ENCODE results near the gene MGARP. TPM values are rescaled to one million over a fixed set of nuclear protein-coding genes. Genes with fewer than 3 reads are reported as not detected.

Gene MGARP
- total and polyA plus RNA-seq, 2 of the 4 experiments (the other 2 are of a cell fraction), result 34.7 to 35.0 TPM

DNA sequence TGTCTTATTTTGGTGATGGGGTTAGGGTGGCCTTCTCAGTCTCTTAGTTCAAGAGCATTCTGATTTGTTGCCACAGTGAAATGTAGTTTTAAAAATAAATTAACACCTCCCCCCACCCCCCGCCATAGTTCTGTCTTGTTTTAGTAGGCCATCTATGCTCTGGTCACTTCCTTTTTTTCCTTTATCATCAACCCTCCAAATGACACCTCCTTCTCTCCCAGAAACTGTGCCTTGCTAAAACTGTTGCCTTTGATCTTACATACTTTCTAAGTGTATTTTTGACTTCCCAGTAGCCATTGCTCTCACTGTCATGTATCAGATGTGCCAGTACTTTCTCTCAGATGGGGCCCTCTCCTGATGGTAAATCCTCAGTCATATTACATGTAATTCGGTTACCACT, 36.7 kb upstream of the MGARP start:
- ChIA-PET CTCF (interaction anchor here (0.9 kb wide), 1 partner anchor 15 kb away, joined by 3 read pairs; the partner anchor contains the start of gene NAA15), POLR2A (ENCODE audit: unreplicated experiment) (no interaction called here)
- in situ Hi-C loops (cut with MboI; ENCODE audit: low sequenced_read_pairs) (no loop called here), dilution Hi-C loops (cut with HindIII; ENCODE audit: low sequenced_read_pairs, unreplicated experiment) (no loop called here), intact Hi-C loops (cut with micrococcal nuclease) (loop anchor here (5.0 kb wide), 1 partner anchor 36 kb away; no protein-coding TSS in a partner anchor)
- H3K79me1 ChIP-seq (ENCODE audit: low read depth in 1 of 2, low read length in 2 of 2), result peaks cover 0 to 37% of the 10 kb centered on the region in 2 experiments; a peak in 2 of 4 replicates
- no CpG with 5 or more reads among the region's 2 CpGs for WGBS, 2 experiments (ENCODE audit: extremely low coverage in 2 of 2, insufficient read length in 1 of 2)
- H4K20me1 ChIP-seq (ENCODE audit: insufficient read depth, low read length), result peaks cover 67% of the 10 kb centered on the region
- TF ChIP-seq MXI1 (IDR thresholded peaks at IDR 0.05; ENCODE audit: borderline replicate concordance, low read depth, low read length) (no peak), CHD1 (IDR thresholded peaks at IDR 0.05; ENCODE audit: low read depth, low read length) (no peak), RFX5 (IDR thresholded peaks at IDR 0.05; ENCODE audit: low read depth, low read length) (no peak), RCOR1 (IDR thresholded peaks at IDR 0.05; ENCODE audit: insufficient replicate concordance, low read length) (no peak), MAFK (IDR thresholded peaks at IDR 0.05; ENCODE audit: low read depth, low read length) (no peak), CEBPB (IDR thresholded peaks at IDR 0.05; ENCODE audit: low read depth, low read length) (no peak), MAZ (IDR thresholded peaks at IDR 0.05; ENCODE audit: borderline replicate concordance, low read depth, low read length) (no peak), FOS (IDR thresholded peaks at IDR 0.05; ENCODE audit: low read depth, low read length) (no peak), NFE2L2 (IDR thresholded peaks at IDR 0.05; ENCODE audit: low read depth, low read length) (no peak)
- TF ChIP-seq, protein P1, sequence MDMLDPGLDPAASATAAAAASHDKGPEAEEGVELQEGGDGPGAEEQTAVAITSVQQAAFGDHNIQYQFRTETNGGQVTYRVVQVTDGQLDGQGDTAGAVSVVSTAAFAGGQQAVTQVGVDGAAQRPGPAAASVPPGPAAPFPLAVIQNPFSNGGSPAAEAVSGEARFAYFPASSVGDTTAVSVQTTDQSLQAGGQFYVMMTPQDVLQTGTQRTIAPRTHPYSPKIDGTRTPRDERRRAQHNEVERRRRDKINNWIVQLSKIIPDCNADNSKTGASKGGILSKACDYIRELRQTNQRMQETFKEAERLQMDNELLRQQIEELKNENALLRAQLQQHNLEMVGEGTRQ (IDR thresholded peaks at IDR 0.05; ENCODE audit: low read depth, low read length), result no peak
- H2BK120ac ChIP-seq (ENCODE audit: low read depth, low read length), result no peak overlapping the region
- H3K9ac ChIP-seq (ENCODE audit: low read depth, low read length), result no peak overlapping the region
- no peaks in the 10 kb centered on the region for H3K27me3 ChIP-seq (ENCODE audit: control insufficient read depth, insufficient read depth, low read length)
- no peak overlapping the region for H2BK15ac ChIP-seq (ENCODE audit: low read depth, low read length)
- no peak overlapping the region for H2AK9ac ChIP-seq (replicated peaks; ENCODE audit: low read depth, low read length, poor library complexity)
- no peak overlapping the region for H3K4ac ChIP-seq (ENCODE audit: low read depth, low read length)
- BruUV-seq (replicated peaks), result no TSS peak
- no peak for DNase-seq
- no peak overlapping the region for H3K18ac ChIP-seq (ENCODE audit: low read depth, low read length)
- H3K4me1 ChIP-seq (ENCODE audit: control insufficient read depth, insufficient read depth, low read length), result peaks cover 3% of the 10 kb centered on the region; the same call in 1 of the 2 replicates
- no peak overlapping the region for H2AK5ac ChIP-seq (ENCODE audit: low read depth, low read length)
- no peak overlapping the region for H3K27ac ChIP-seq (ENCODE audit: insufficient read depth, low read length)
- H3K4me2 ChIP-seq (ENCODE audit: low read depth, low read length), result no peak overlapping the region
- no peak overlapping the region for H4K8ac ChIP-seq (ENCODE audit: low read depth in 2 of 2, low read length in 2 of 2)
- no peaks in the 10 kb centered on the region for H3K36me3 ChIP-seq (ENCODE audit: control insufficient read depth, insufficient read depth, low read length)
- no peak overlapping the region for H3K56ac ChIP-seq (ENCODE audit: extremely low read depth, insufficient read depth, low read length)
- H2AFZ ChIP-seq (replicated peaks; ENCODE audit: low read length, poor library complexity), result no peak overlapping the region
- H4K91ac ChIP-seq (ENCODE audit: insufficient read depth, low read depth, low read length), result no peak overlapping the region
- no peak for ATAC-seq (ENCODE audit: low read depth)
- H2BK5ac ChIP-seq (ENCODE audit: low read depth, low read length, poor library complexity, severe bottlenecking), result no peak overlapping the region
- H2BK20ac ChIP-seq (ENCODE audit: low read depth, low read length), result no peak overlapping the region
- H3K14ac ChIP-seq (replicated peaks; ENCODE audit: low read depth, low read length), result no peak overlapping the region
- H3K9me1 ChIP-seq (ENCODE audit: insufficient read depth, low read length), result no peaks in the 10 kb centered on the region
- no peak overlapping the region for H3K23ac ChIP-seq (ENCODE audit: low read depth, low read length)
- H4K5ac ChIP-seq (ENCODE audit: low read depth, low read length), result no peak overlapping the region
- no peaks in the 10 kb centered on the region for H3K9me3 ChIP-seq (ENCODE audit: control insufficient read depth, insufficient read depth, low read length)
- H3K4me3 ChIP-seq (ENCODE audit: insufficient read depth, low read depth, low read length), result no peak overlapping the region

Data from IMR-90 (cell line).